Right lobe of liver (tissue), 4 donors: Measurements from ENCODE around the gene TTC17.

Experiments
- CTCF ChIP-seq, 4 donors: fragments of 200-600 bp in 3 of 4; fragments of 450-650 bp in 1 of 4; IDR thresholded peaks; one replicate each; pipeline versions ENCODE4 v1.5.1 to v1.8.0; 2016 to 2022; ENCODE audit warnings: antibody characterized with exemption in 4 of 4, mild to moderate bottlenecking in 2 of 4
- POLR2A ChIP-seq: fragments of 450-650 bp; IDR thresholded peaks from one replicate; pipeline ENCODE4 v1.6.1; 2017; ENCODE audit warnings: antibody characterized with exemption, mild to moderate bottlenecking
- donor health status: DM: no; HTN: no; CAD: no.
- donor health status: DM: no; HTN: no; CAD: no.
- donor health status: DM: no; HTN: yes; CAD: no.

GRCh38 chr11:43328482-43328881, 30.2 kb upstream of the TTC17 start:
- TF ChIP-seq CTCF (IDR thresholded peaks at IDR 0.05) = no peak
- TF ChIP-seq POLR2A = no peak
